ENCODE data around the gene CD248.

CD248 gene

GRCh38 chr11:66268952-66269905, 47.6 kb downstream of the CD248 start:
- peak overlapping the region; percentile 5 for H3K27ac ChIP-seq (ENCODE audit: low read length)
- no peaks in the 10 kb centered on the region for H3K9me3 ChIP-seq (ENCODE audit: control insufficient read depth, low read depth, low read length)
- peaks cover 33% of the 10 kb centered on the region for H3K36me3 ChIP-seq (ENCODE audit: control insufficient read depth, low read depth, low read length)
- peak overlapping the region; percentile 64 for H3K9ac ChIP-seq (ENCODE audit: low read length)
- H3K4me3 ChIP-seq (ENCODE audit: low read length): peak overlapping the region; percentile 70
- H3K4me1 ChIP-seq (ENCODE audit: control insufficient read depth, low read depth, low read length): peaks cover 4% of the 10 kb centered on the region
- no peaks in the 10 kb centered on the region for H3K27me3 ChIP-seq (ENCODE audit: control insufficient read depth, insufficient read depth, low read length)

DNA sequence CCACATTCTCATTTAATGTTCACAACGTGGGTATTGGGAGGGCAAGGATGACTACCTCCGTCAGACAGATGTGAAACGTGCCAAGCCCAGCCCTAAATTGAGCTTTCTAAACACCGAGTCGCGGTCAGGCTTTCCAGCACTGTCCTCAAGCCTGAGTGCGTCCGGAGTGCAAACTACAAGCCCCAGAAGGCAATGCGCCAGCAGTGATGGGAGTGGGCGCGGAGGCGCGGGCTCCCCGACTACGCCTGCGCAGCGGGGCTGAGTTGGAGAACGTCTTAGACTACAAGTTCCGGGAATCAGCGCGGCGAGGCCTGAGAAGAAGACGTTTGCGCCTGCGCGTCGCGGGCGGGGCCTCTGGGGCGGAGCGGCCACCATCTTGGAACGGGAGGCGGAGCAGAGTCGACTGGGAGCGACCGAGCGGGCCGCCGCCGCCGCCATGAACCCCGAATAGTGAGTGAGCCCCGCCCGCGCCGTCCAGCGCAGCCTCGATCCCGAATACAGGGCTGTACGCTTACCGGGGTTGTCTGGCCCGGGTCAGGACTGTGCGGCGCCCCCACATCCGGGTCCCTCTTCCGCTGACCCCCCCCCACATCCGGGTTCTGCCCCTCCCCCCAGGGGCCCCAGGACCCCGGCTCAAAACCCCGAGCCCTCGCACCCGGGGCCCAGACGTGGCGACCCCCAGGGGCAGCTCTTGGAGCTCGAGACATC, 48.4 kb downstream of the CD248 start, which contains the start of gene RAB1B:
Gene RAB1B (plus strand): TSS at position 396 of the 708 bp plus-strand sequence. CDS start 41 bp downstream, at position 437.
- H3K9ac ChIP-seq (ENCODE audit: low read length): peak within 1 kb of the TSS; percentile 64
- H3K9me3 ChIP-seq (ENCODE audit: control insufficient read depth, low read depth, low read length): no peaks in the 10 kb centered on the region
- H3K27me3 ChIP-seq (ENCODE audit: control insufficient read depth, insufficient read depth, low read length): no peaks in the 10 kb centered on the region
- H3K4me1 ChIP-seq (ENCODE audit: control insufficient read depth, low read depth, low read length): peaks cover 4% of the 10 kb centered on the region
- peak within 1 kb of the TSS; percentile 70 for H3K4me3 ChIP-seq (ENCODE audit: low read length)
- H3K27ac ChIP-seq (ENCODE audit: low read length): peak within 1 kb of the TSS; percentile 5
- H3K36me3 ChIP-seq (ENCODE audit: control insufficient read depth, low read depth, low read length): peaks cover 34% of the 10 kb centered on the region

- Histone ChIP-seq H3K27me3 (ENCODE audit: control insufficient read depth, insufficient read depth, low read length) (no peaks in the 10 kb centered on the region), H3K9me3 (ENCODE audit: control insufficient read depth, low read depth, low read length) (no peaks in the 10 kb centered on the region), H3K27ac (ENCODE audit: low read length) (no peak overlapping the region), H3K4me1 (ENCODE audit: control insufficient read depth, low read depth, low read length) (peaks cover 4% of the 10 kb centered on the region), H3K9ac (ENCODE audit: low read length) (peak overlapping the region; percentile 34), H3K4me3 (ENCODE audit: low read length) (peak overlapping the region; percentile 70), H3K36me3 (ENCODE audit: control insufficient read depth, low read depth, low read length) (peaks cover 34% of the 10 kb centered on the region)
Measured at GRCh38 chr11:66267379-66268243, 49.2 kb downstream of the CD248 start.

DNA sequence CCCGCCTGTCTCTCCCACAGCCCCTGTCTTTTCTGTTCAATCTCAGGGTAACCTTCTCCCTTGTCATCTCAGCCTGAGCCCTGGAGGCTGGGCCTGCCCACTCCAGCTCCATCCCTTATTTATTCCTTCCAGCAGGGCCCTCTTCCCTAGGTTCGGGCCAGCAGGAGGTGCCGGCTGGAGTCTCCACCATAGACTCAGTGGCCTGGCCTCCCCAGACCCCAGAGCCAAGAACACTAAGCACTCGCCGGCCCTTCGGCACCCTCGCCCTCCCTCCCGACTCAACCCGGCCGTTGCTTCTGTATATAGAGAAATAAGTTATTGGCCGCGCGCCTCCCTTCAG, 49.8 kb downstream of the CD248 start:
- no peak overlapping the region for H3K9ac ChIP-seq (ENCODE audit: low read length)
- no peaks in the 10 kb centered on the region for H3K9me3 ChIP-seq (ENCODE audit: control insufficient read depth, low read depth, low read length)
- H3K4me1 ChIP-seq (ENCODE audit: control insufficient read depth, low read depth, low read length): peaks cover 4% of the 10 kb centered on the region
- peak overlapping the region; percentile 54 for H3K4me3 ChIP-seq (ENCODE audit: low read length)
- no peak overlapping the region for H3K27ac ChIP-seq (ENCODE audit: low read length)
- no peaks in the 10 kb centered on the region for H3K27me3 ChIP-seq (ENCODE audit: control insufficient read depth, insufficient read depth, low read length)
- peaks cover 34% of the 10 kb centered on the region for H3K36me3 ChIP-seq (ENCODE audit: control insufficient read depth, low read depth, low read length)

GRCh38 chr11:66266378-66267038, 50.3 kb downstream of the CD248 start:
- Histone ChIP-seq H3K9ac (ENCODE audit: low read length) (no peak overlapping the region), H3K27me3 (ENCODE audit: control insufficient read depth, insufficient read depth, low read length) (no peaks in the 10 kb centered on the region), H3K4me1 (ENCODE audit: control insufficient read depth, low read depth, low read length) (peaks cover 4% of the 10 kb centered on the region), H3K9me3 (ENCODE audit: control insufficient read depth, low read depth, low read length) (no peaks in the 10 kb centered on the region), H3K4me3 (ENCODE audit: low read length) (peak overlapping the region; percentile 54), H3K36me3 (ENCODE audit: control insufficient read depth, low read depth, low read length) (peaks cover 33% of the 10 kb centered on the region), H3K27ac (ENCODE audit: low read length) (no peak overlapping the region)

DNA sequence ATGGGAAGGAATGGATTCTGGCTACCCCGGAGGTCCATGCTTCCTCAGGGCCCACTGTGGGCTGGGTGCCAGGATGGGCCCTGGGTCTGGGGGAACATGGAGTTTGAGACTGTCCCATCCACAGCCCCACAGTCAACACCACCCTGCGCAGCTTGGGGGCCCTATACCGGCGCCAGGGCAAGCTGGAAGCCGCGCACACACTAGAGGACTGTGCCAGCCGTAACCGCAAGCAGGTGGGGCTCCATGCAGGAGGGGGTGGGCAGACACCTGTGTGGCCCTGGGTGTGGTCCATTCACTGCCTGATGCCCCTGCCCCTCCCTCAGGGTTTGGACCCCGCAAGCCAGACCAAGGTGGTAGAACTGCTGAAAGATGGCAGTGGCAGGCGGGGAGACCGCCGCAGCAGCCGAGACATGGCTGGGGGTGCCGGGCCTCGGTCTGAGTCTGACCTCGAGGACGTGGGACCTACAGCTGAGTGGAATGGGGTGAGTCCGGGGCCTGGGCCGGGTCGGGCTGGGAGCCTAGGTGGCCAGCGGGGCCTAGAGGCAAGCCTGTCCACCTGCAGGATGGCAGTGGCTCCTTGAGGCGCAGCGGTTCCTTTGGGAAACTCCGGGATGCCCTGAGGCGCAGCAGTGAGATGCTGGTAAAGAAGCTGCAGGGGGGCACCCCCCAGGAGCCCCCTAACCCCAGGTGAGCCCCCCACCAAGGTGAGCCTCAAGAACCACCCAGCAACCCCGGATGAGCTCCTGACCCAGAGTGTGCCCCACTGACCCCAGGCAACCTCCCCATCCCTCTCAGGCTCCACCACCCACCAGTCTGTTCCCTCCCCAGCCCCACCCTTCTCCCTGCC, 51.1 kb downstream of the CD248 start:
- H3K9me3 ChIP-seq (ENCODE audit: control insufficient read depth, low read depth, low read length): no peaks in the 10 kb centered on the region
- no peak overlapping the region for H3K4me3 ChIP-seq (ENCODE audit: low read length)
- H3K27me3 ChIP-seq (ENCODE audit: control insufficient read depth, insufficient read depth, low read length): no peaks in the 10 kb centered on the region
- no peak overlapping the region for H3K27ac ChIP-seq (ENCODE audit: low read length)
- H3K4me1 ChIP-seq (ENCODE audit: control insufficient read depth, low read depth, low read length): peaks cover 4% of the 10 kb centered on the region
- H3K36me3 ChIP-seq (ENCODE audit: control insufficient read depth, low read depth, low read length): peaks cover 33% of the 10 kb centered on the region
- H3K9ac ChIP-seq (ENCODE audit: low read length): no peak overlapping the region

DNA sequence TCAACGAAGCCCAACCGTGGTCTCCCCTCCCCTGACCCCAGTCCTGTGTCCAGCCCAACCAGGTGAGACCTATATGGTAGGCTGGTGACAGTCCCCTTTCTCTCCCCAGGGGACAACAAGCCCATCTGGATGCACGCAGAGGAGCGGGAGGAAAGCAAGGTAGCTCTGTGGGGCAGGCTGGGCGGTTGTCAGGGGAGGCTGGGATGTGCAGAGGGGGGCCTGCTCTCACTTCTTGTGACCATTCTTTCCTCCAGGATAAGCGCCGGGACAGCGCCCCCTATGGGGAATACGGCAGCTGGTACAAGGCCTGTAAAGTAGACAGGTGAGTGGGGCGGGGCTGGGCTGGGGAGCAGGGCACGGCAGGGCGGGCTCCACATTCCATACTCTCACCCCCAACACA, 51.9 kb downstream of the CD248 start:
- Histone ChIP-seq H3K9me3 (ENCODE audit: control insufficient read depth, low read depth, low read length) (no peaks in the 10 kb centered on the region), H3K9ac (ENCODE audit: low read length) (no peak overlapping the region), H3K27me3 (ENCODE audit: control insufficient read depth, insufficient read depth, low read length) (no peaks in the 10 kb centered on the region), H3K4me3 (ENCODE audit: low read length) (no peak overlapping the region), H3K4me1 (ENCODE audit: control insufficient read depth, low read depth, low read length) (peaks cover 4% of the 10 kb centered on the region), H3K27ac (ENCODE audit: low read length) (no peak overlapping the region), H3K36me3 (ENCODE audit: control insufficient read depth, low read depth, low read length) (peaks cover 33% of the 10 kb centered on the region)
